GM21528 (cell line): ENCODE results near the gene DNMT3B.
A peak's percentile ranks its signal among the peaks of the same experiment; 100 is the strongest.
"Not testable (repeated sequence)": the region's sequence is repeated elsewhere in the genome, so short reads cannot be mapped to it uniquely, and the experiment has no call there.

Experiments used
- ATAC-seq: cut with Tn5 transposase; IDR thresholded peaks from one replicate; pipeline ENCODE4 v1.9.1; 2021; ENCODE audit warnings: mild to moderate bottlenecking, moderate library complexity; ENCODE audit not compliant: unreplicated experiment, low FRiP score

Gene DNMT3B

DNA sequence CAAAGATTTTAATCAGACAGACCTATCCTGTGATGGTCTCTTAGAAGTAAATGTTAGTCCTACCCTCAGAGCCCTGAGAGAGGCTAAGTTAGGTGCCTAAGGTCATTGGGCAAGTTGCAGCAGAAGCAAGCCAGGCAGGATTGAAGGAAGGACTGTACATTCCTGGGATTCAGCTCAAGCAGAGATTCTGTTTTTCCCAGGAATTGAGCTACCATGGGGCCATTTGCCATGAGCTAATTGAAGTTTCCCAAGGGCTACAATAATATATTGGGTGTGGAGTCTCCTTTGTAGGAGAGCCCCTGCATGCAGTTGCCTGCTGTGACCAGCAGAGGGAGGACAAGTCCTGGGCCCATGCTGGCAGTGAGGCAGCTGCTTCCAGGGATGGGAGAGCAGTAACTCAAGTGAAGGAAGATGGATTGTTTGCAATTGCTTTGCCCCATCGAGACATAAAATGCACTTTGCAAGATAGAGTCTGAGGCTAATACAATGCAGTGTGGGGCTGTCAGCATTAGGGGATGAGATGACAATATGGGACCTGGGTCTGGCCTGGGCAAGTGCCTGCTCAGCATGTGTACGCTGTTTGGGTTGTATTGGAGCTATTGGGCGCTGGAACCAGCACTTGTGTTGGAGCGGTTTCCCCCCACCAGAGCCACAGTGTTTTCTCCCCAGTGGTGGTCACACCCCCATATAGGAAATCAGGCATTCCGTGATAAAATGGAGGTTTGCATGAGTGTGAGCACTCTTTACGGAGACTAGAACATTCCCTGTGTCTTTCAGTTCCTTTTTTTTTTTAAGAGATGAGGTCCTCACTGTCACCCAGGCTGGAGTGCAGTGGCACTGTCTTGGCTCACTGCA is 27.9 kb downstream of the DNMT3B start:
- ATAC-seq: peak; percentile 58

DNA sequence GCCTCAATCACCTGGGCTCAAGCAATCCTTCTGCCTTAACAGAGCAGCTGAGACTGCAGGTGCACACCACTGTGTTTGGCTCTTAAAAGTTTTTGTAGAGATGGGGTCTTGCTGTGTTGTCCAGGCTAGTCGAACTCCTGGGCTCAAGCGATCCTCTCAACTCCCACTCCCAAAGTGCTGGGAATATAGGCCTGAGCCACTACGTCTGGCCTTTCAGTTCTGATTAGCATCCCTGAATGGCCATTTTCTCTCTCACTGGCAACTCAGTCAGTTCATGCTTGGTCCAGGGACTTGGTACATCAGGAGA is 28.5 kb downstream of the DNMT3B start:
- no peak for ATAC-seq

DNA sequence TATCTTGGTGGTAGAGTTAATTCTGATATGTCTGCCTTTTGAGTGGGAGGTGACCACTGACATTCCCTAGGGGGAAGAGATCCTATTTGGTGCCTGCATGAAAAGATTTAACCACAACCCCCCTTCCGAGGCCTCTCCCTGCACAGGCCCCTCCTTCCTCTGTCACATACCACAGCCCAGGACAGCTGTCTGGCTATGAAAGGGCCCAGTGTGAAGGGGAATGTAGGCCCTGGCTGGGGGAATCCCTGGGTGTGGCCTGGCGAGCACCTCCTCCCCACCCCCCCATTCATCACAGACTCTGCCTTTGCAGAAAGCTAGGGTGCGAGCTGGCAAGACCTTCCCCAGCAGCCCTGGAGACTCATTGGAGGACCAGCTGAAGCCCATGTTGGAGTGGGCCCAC is 30.1 kb downstream of the DNMT3B start:
- no peak for ATAC-seq

DNA sequence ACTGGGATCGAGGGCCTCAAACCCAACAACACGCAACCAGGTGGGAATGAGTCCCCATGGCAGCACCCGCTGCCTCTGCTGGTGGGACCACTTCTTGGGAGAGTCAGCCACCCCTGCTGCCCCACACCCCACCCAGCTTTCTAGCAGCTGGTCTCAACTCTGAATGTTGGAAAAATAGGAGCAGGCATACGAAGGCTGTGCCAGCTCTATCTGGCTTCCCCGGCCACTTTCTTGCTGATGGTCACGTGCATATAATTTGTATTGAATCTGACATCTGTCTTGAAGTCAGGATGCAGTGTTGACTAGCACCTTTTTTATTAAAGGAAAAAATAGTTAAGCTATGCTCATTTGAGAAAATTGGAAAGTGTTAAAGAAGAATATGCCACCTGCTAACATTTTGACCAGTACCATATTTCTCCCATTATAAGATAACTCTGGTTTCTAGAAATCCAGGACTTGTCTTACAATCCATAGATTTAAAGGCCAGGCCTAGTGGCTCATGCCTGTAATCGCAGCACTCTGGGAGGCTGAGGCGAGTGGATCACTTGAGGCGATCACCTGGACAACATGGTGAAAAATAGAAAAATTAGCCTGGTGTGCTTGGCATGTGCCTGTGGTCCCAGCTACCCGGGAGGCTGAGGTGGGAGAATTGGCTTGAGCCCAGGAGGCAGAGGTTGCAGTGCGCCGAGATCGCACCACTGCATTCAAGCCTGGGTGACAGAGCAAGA is 30.7 kb downstream of the DNMT3B start:
- no peak for ATAC-seq

DNA sequence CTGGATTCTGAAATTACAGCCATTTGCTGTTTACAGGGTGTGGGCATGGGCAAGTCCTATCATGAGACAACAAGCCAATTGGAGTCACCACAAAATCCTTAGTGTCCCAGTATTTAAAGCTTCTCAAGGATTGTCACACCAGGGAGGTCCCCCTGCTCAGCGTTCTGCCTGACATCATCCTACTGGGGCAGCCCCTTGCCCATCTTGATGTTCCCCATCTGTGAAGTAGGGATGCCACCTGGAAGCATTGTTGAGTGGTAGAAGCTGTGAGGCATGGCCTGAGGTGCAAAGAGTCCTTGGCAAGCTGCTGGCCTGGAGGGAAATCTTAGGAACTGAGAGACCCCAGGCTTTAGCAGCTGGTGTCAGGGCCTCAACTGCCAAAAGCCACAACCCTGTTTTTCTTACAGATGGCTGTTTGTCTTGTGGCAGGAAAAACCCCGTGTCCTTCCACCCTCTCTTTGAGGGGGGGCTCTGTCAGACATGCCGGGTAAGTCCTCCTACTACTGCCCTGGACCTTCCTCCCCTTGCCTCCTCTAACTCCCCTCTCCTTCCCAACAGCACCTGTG is 34.3 kb downstream of the DNMT3B start:
- no peak for ATAC-seq

DNA sequence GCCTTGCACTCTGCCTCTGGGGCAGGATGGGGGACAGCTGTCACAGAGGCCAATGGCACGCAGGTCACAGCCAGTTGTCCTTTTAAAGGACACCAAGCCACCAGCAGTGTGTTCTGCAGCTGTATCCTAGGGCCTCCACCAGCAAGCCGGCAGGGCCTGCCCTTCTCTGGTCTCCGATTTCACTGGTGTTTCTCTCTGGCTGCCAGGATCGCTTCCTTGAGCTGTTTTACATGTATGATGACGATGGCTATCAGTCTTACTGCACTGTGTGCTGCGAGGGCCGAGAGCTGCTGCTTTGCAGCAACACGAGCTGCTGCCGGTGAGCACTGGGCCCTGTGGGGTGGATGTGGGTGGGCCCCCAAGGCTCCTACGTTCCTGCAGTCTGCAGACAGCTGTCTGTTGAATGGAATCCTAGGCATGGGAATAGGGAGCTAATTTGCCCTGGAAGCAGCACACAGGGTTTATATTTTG is 34.8 kb downstream of the DNMT3B start:
- ATAC-seq: no peak

DNA sequence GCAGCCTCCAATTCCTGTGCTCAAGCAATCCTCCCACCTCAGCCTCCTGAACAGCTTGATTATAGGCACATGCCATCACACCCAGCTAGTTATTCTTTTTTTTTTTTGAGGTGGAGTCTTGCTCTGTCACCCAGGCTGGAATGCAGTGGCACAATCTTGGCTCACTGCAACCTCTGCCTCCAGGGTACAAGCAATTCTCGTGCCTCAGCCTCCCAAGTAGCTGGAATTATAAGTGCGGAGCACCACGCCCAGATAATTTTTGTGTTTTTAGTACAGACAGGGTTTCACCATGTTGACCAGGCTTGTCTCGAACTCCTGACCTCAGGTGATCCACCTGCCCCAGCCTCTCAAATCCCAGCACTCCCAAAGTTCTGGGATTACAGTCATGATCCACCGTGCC is 35.4 kb downstream of the DNMT3B start:
- not testable (repeated sequence) for ATAC-seq

DNA sequence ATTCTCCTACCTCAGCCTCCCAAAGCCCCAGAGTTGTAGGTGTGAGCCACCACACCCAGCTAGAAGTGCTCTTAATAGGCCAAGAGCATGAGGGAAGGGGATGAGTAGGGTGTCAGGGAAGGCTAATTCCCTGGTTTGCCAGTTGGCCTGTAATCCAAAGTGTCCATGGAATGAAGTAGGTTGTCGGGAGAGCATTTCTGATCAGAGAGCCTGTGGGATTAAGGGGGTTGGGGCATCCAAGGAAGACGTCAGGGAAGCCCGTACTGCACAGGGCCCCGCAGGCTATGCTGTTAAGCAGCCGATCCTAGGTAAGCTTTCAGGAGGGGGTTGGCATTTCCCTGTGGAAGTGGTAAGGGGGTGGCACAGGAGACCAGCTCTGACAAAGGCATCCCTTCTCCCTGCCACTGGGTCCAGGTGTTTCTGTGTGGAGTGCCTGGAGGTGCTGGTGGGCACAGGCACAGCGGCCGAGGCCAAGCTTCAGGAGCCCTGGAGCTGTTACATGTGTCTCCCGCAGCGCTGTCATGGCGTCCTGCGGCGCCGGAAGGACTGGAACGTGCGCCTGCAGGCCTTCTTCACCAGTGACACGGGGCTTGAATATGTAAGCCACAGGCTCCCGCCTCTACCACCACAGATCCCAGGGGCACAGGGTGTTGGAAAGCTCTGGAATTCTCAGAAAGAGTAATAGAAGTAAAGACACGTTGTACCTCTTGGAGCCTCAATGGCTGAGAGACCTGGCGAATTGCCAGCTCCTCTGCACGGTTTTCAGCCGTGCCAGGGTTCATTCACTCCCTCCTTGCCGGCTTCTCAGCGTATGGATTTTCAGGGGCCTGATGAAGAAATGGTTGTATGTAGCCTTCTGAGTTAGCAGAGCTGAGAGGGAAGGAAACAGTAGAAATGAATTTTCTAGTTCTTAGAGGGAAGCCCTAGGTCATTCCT is 36.1 kb downstream of the DNMT3B start:
- ATAC-seq: no peak

DNA sequence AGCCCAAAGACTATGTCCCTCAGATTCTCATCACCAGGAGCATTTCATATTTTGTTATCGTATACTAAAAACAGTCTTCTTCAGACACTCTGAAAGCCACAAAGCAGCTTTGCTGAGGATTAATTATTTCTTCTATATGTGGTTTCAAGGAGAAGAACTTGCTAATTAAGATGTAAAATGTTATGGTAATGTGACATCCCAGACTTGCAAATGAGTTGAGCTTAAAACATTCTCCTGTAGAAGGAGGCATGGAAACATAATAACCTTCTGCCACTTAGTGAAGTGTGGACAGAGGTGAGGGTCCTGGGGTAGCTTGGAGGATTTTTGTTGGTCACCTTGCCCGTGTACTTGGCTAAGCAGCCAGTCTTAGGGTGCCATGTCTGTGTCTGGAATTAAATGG is 40.9 kb downstream of the DNMT3B start:
- ATAC-seq: no peak

DNA sequence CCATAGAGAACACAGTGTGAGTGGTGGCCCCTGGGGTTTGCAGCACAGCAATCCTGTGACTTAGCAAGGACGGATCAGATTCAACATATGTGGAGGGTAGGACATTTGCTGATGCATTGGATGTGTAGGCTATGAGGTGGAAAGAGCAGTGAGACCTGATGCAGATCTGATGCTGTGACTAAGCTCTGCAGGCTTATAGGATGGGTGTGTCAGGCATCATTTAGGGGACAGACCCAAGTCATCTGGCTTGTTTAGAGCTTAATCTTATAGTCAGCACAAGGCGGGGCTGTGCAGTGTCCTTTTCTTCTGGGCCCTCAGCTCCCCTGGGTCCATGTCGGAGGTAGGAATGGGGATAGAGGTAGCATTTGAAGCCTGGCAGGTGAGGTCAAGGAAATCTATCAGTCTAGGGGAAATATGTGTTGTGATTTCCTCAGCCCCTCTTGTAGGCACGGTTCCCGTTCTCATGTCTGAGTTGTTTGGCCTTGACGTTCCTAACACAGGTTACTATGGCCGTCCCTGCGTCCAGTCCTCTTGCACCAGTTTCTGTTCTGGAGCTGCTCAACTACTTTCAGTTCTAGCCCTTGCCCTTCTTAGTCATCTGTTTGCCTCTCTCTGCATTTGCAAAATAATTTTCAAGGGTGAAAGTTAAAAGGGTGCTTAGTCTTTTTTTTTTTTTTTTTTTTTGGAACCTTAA is 42.0 kb downstream of the DNMT3B start:
- ATAC-seq: no peak

DNA sequence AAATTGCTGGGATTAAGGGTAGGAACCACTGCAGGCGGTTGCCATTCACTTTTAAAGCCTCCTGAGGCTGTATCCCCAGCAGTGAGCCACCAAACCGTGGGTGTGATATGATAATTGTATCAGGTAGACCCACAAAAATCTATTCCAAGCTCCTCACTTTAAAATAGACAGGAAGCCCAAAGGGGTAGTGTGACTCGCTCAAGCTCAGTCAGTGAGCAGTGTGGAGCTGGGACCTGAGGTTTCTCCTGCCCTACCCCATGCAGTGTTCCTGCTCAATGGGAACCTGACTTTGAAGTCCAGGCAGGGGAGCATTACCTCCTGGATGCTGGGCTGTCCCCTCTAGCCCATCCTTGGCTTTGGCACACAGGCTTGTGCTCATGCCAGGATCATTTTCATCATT is 42.6 kb downstream of the DNMT3B start:
- no peak for ATAC-seq

DNA sequence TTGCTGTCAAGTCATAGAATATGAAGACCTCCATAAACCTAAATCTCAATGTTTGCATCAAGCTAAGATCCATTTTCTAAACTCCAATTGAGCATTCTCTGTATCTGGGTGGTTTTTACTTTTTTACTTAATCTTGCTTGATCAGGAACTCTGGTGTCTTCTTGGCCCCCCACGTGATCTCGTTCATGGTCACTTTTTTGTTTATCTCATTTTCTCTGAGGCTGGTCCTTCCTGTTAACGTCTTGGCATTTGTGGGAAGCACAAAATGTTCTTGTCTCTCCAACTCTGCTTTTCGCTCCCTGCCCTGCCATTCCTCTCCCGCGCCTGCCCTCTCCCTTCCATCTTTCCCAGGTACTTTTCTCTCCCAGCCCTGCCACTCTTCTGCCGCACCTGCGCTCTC is 43.5 kb downstream of the DNMT3B start:
- no peak for ATAC-seq

DNA sequence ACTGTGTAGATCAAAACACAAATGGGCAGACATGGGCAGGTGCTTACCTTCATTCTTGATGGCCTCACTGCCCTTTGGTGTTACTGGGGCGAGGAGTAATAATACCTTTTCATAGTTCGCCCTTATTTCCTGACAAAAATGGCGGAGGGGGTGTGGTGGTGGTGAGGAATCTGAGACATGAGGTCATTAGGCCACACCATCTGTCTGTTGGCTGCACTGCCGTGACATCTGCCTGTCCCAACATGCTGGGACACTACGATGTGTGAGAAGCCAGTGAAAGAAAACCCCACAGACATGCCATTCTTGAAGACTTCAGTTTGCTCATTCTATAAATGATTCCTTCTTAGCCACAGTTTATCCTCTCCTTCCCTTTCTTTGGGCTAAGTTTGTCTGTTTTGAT is 44.2 kb downstream of the DNMT3B start:
- ATAC-seq: no peak

DNA sequence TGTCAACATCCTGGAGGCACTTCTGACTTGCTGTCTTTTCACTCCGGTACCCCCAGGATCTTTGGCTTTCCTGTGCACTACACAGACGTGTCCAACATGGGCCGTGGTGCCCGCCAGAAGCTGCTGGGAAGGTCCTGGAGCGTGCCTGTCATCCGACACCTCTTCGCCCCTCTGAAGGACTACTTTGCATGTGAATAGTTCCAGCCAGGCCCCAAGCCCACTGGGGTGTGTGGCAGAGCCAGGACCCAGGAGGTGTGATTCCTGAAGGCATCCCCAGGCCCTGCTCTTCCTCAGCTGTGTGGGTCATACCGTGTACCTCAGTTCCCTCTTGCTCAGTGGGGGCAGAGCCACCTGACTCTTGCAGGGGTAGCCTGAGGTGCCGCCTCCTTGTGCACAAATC is 45.5 kb downstream of the DNMT3B start:
- ATAC-seq: no peak

DNA sequence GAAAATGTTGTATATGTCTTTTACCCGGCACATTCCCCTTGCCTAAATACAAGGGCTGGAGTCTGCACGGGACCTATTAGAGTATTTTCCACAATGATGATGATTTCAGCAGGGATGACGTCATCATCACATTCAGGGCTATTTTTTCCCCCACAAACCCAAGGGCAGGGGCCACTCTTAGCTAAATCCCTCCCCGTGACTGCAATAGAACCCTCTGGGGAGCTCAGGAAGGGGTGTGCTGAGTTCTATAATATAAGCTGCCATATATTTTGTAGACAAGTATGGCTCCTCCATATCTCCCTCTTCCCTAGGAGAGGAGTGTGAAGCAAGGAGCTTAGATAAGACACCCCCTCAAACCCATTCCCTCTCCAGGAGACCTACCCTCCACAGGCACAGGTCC is 46.3 kb downstream of the DNMT3B start:
- no peak for ATAC-seq

DNA sequence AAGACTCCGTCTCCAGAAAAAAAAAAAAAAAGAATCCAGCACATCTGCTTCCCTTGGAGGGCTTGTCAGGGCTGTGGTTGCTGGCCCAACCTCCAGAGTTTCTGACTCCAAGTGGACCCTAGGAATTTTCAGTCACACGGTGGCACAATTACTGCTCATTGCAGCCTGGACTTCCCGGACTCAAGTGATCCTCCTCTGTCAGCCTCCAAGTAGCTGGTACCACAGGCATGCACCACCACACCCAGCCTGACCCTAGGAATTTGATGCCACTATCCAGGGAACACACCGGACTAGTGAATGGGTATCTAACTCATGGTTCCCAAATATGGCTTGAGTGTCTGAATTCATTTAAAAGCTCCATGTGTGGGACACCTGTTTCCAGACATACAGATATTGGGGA is 47.7 kb downstream of the DNMT3B start:
- no peak for ATAC-seq

DNA sequence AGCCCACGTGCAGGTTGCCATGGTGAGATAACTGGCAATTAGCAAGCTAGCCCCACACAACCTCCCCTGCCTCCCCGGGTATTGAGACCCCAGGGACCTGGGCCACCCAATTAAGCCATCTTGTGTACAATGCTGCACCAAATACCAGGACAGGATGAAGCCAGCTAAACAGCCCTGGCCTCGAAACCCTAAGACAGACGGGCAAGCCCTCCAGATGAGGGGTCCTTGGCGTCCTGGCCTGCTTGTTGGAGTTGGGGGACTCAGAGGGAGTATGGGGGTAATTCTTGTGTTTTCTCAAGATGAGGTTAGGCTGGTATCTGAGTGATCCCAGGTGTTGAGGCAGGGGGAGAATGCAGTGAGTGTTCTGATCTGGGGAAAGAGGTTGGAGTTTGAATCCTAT is 48.8 kb downstream of the DNMT3B start:
- ATAC-seq: no peak

DNA sequence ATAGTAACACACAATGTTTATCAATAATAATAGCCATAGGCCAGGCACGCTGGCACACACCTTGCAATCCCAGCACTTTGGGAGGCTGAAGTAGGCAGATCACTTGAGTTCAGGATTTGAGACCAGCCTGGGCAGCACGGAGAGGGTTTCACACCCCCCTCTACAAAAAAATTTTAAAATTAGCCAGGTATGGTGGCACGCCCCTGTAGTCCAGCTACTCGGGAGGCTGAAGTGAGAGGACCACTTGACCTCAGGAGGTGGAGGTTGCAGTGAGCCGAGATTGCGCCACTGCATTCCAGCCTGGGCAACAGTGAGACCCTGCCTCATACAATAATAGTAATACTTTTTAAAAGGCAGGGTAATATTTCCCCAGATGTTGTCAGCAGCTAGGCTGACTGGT is 49.7 kb downstream of the DNMT3B start:
- ATAC-seq: no peak

DNA sequence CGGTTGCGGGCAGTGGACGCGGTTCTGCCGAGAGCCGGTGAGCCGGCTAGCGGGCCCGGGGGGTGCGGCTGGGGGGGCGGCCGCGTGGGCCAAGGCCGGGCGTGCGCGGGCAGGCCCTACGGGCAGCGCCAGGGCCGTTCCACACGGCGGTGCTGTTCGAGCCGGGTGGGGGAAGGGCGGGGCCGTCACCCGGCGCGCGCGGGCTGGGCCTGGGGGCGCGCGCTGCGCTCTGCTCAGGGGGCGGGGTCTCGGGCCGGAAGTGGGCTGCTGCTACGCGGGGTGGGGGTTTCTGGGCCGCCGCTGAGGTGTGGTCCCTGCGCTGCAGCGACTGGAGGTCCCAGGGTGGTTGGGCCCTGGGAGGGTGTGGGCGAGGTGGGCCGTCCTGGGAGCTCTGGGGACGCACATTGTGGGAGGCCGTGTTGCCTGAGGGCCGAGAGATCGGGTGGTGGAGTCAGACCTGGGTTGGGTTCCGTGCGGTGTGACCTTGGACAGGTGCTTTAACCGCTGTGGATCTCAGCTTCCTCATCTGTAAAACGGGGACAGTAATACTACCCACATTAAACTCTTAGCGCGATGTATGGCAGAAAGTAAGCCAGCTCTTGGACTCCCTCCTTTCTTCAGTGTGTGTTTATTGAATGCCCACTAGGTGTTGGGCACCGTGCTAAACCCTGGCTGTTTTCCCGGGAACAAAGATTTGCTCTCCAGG is 58.0 kb downstream of the DNMT3B start:
- peak; percentile 63 for ATAC-seq
